WI38 (cell line): ENCODE data around the gene SLC6A13.
A peak's percentile ranks its signal among the peaks of the same experiment; 100 is the strongest.

Experiments
- H3K4me3 ChIP-seq: 2 replicates; pipeline ENCODE4 v1.5.1; 2011; ENCODE audit warnings: low read depth, mild to moderate bottlenecking, control low read depth, low read length
- TF ChIP-seq, protein P1 (sequence below): IDR thresholded peaks from 2 replicates; pipeline ENCODE4 v1.5.1; 2012; ENCODE audit warnings: low read depth, mild to moderate bottlenecking, control low read depth, low read length

The SLC6A13 gene

DNA sequence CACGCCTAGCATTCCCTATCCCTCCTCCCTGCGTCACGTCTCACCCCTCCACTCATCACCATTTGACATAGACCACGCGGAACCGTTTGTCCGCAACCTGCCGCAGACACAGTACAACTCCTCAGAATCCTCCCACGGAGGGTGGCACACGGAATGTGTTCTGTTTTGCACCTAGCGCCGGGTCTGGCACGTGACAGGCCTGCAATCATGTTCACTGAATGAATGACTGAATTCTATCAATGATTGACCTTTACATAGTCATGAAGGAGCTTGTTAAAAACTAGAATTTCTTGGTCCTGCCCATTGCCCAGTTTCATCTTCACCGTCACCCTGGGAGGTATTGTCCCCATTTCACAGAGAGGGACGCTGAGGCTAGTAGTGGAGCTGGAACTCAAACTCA lies 53.4 kb downstream of the SLC6A13 start:
- H3K4me3 ChIP-seq = no peak overlapping the region
- TF ChIP-seq, protein P1, sequence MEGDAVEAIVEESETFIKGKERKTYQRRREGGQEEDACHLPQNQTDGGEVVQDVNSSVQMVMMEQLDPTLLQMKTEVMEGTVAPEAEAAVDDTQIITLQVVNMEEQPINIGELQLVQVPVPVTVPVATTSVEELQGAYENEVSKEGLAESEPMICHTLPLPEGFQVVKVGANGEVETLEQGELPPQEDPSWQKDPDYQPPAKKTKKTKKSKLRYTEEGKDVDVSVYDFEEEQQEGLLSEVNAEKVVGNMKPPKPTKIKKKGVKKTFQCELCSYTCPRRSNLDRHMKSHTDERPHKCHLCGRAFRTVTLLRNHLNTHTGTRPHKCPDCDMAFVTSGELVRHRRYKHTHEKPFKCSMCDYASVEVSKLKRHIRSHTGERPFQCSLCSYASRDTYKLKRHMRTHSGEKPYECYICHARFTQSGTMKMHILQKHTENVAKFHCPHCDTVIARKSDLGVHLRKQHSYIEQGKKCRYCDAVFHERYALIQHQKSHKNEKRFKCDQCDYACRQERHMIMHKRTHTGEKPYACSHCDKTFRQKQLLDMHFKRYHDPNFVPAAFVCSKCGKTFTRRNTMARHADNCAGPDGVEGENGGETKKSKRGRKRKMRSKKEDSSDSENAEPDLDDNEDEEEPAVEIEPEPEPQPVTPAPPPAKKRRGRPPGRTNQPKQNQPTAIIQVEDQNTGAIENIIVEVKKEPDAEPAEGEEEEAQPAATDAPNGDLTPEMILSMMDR = no peak

GRCh38 chr12:208813-209212 lies 53.8 kb downstream of the SLC6A13 start:
- TF ChIP-seq, protein P1 = no peak
- H3K4me3 ChIP-seq = no peak overlapping the region

DNA sequence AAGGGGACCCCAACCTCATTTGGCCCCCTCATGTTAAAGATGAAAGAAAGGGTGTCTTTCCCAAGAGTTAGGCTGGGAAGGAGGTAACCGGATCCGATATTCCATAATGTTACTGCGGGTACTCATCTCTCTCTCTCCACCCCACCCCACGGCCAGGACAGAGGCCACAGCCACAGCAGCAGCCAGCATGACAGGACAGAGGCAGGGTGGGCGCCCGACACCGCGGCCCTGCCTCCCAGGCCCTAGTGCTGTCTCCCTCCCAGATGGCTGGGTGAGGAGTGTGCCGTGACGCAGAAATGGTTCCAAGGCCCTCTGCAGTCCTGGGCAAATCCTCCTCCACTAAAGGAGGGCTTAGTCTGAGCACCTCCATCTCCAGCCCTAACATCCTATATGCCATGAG lies 54.8 kb downstream of the SLC6A13 start:
- no peak overlapping the region for H3K4me3 ChIP-seq
- TF ChIP-seq, protein P1 = no peak

- TF ChIP-seq, protein P1 = no peak
- no peak overlapping the region for H3K4me3 ChIP-seq
Observed at GRCh38 chr12:206746-207440, 55.7 kb downstream of the SLC6A13 start.

- no peak overlapping the region for H3K4me3 ChIP-seq
- TF ChIP-seq, protein P1 = no peak
Observed at GRCh38 chr12:205026-205425, 57.6 kb downstream of the SLC6A13 start.

DNA sequence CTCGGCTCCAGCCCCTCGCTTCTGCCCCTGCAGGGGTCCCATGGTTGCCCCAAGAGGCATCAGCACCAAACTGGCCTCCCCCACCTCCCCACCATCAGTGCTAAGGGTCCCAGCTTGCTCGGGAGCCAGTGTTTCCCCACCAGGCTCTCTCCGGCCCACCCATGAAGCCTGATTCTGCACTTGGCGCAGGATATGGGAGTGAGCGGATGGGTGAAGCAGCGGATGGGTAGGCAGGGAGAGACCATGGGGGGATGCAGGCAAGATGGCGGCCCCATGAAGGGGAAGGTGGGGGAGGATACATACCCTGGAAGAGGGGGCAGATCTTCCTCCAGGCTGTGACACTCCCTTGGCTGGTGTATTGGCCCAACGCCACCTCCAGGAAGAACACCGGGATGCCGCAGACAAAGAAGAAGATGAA lies 58.4 kb downstream of the SLC6A13 start:
- TF ChIP-seq, protein P1 = no peak
- H3K4me3 ChIP-seq = no peak overlapping the region

GRCh38 chr12:203462-204260 lies 59.0 kb downstream of the SLC6A13 start:
- TF ChIP-seq, protein P1 = no peak
- H3K4me3 ChIP-seq = peak overlapping the region; percentile 27
